ENCODE data around the gene NAGS.

NAGS gene

DNA sequence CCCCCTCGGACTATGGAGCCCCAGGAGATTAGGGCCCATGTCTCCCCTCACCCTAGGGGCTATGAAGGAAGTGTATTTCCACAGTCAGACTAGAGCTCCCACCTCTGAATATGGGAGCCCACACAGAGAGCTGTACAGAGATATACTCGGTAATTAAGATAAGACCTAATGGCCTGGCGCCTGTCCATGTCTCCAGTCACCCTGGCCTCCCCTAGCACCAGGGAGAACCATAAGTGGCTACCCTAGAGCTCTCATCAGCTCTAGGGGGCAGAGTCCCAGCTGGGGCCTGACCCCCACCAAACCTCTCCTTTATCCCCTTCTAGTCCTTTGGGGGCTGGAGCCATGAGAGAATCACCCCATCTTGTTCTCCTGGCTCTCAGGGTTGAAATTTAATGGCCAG lies 8.0 kb downstream of the NAGS start:
- H3K9me2 ChIP-seq (replicated peaks; ENCODE audit: insufficient read depth, low read length), result no peaks in the 10 kb centered on the region
- no peaks in the 10 kb centered on the region for H3K9me3 ChIP-seq (ENCODE audit: insufficient read depth, low read length)
- TF ChIP-seq, protein P1, sequence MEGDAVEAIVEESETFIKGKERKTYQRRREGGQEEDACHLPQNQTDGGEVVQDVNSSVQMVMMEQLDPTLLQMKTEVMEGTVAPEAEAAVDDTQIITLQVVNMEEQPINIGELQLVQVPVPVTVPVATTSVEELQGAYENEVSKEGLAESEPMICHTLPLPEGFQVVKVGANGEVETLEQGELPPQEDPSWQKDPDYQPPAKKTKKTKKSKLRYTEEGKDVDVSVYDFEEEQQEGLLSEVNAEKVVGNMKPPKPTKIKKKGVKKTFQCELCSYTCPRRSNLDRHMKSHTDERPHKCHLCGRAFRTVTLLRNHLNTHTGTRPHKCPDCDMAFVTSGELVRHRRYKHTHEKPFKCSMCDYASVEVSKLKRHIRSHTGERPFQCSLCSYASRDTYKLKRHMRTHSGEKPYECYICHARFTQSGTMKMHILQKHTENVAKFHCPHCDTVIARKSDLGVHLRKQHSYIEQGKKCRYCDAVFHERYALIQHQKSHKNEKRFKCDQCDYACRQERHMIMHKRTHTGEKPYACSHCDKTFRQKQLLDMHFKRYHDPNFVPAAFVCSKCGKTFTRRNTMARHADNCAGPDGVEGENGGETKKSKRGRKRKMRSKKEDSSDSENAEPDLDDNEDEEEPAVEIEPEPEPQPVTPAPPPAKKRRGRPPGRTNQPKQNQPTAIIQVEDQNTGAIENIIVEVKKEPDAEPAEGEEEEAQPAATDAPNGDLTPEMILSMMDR (IDR thresholded peaks at IDR 0.05; ENCODE audit: insufficient read depth, low read length, poor library complexity, severe bottlenecking), result no peak
- no peak for TF ChIP-seq EZH2phosphoT487 (conservative IDR thresholded peaks at IDR 0.05; ENCODE audit: low read length)
- H2AFZ ChIP-seq (ENCODE audit: low read depth, low read length, severe bottlenecking), result no peak overlapping the region
- H3K27me3 ChIP-seq (ENCODE audit: low read length), result no peaks in the 10 kb centered on the region
- no peak overlapping the region for H3K27ac ChIP-seq (ENCODE audit: low read depth, low read length)
- no peaks in the 10 kb centered on the region for H3K79me2 ChIP-seq (ENCODE audit: insufficient read depth, low read length)
- H4K20me1 ChIP-seq (ENCODE audit: low read depth, low read length), result no peaks in the 10 kb centered on the region
- H3K9ac ChIP-seq (ENCODE audit: low read length), result no peak overlapping the region
- no peaks in the 10 kb centered on the region for H3K36me3 ChIP-seq (ENCODE audit: low read length)
- H3K4me3 ChIP-seq (ENCODE audit: insufficient read depth, low read length, poor library complexity, severe bottlenecking), result no peak overlapping the region
- no peak overlapping the region for H3K4me2 ChIP-seq (ENCODE audit: low read depth, low read length, poor library complexity, severe bottlenecking)
- no peaks in the 10 kb centered on the region; the same call in 1 of the 2 replicates for H3F3A ChIP-seq (ENCODE audit: insufficient read depth)

DNA sequence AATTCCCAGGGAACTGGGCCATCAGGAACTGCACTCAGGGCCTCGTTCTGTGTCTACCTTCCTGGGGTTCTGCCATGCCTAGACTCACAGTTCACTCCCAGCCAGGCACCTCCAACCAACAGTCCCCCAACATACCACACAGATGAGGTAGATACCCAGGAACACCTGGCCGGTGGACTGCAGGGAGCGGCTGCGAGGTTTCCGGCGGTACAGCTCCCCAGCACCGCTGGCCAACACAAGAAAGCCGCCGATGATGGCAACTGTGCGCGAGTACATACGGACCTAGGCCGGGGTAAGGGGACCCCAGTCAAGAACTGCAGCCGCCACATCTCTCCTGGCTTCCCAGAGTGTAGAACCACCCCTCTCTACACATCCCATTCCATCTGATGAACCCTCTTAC lies 8.5 kb downstream of the NAGS start:
- Histone ChIP-seq H3F3A (ENCODE audit: insufficient read depth) (no peaks in the 10 kb centered on the region; the same call in 1 of the 2 replicates), H3K27me3 (ENCODE audit: low read length) (no peaks in the 10 kb centered on the region), H3K4me2 (ENCODE audit: low read depth, low read length, poor library complexity, severe bottlenecking) (no peak overlapping the region), H3K79me2 (ENCODE audit: insufficient read depth, low read length) (no peaks in the 10 kb centered on the region), H3K9ac (ENCODE audit: low read length) (no peak overlapping the region), H3K36me3 (ENCODE audit: low read length) (no peaks in the 10 kb centered on the region), H4K20me1 (ENCODE audit: low read depth, low read length) (no peaks in the 10 kb centered on the region), H2AFZ (ENCODE audit: low read depth, low read length, severe bottlenecking) (no peak overlapping the region), H3K27ac (ENCODE audit: low read depth, low read length) (no peak overlapping the region), H3K9me3 (ENCODE audit: insufficient read depth, low read length) (no peaks in the 10 kb centered on the region), H3K4me3 (ENCODE audit: insufficient read depth, low read length, poor library complexity, severe bottlenecking) (no peak overlapping the region), H3K9me2 (replicated peaks; ENCODE audit: insufficient read depth, low read length) (no peaks in the 10 kb centered on the region)
- no peak for TF ChIP-seq EZH2phosphoT487 (conservative IDR thresholded peaks at IDR 0.05; ENCODE audit: low read length)
- TF ChIP-seq, protein P1 (IDR thresholded peaks at IDR 0.05; ENCODE audit: insufficient read depth, low read length, poor library complexity, severe bottlenecking), result no peak

DNA sequence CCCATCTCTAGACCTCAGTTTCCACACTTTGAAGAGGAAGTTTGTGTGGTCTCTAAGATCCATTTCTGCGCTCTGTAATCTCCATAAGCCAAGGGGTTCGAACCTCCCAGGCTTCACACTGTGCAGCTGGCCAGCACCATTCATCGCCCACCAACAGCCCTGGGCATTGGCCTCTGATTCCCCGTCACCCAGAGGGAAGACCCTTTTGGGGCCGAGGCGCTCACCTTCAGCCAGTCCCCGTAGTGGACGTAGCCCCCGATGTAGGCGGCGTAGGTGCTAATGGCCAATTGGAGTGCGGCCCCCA lies 9.7 kb downstream of the NAGS start:
- Histone ChIP-seq H3K36me3 (ENCODE audit: low read length) (no peaks in the 10 kb centered on the region), H3K9me2 (replicated peaks; ENCODE audit: insufficient read depth, low read length) (no peaks in the 10 kb centered on the region), H3K4me2 (ENCODE audit: low read depth, low read length, poor library complexity, severe bottlenecking) (peak overlapping the region; percentile 67), H3K79me2 (ENCODE audit: insufficient read depth, low read length) (no peaks in the 10 kb centered on the region), H3K9ac (ENCODE audit: low read length) (peak overlapping the region; percentile 87), H3K27ac (ENCODE audit: low read depth, low read length) (no peak overlapping the region), H3K27me3 (ENCODE audit: low read length) (no peaks in the 10 kb centered on the region), H3K4me3 (ENCODE audit: insufficient read depth, low read length, poor library complexity, severe bottlenecking) (peak overlapping the region; percentile 77), H4K20me1 (ENCODE audit: low read depth, low read length) (no peaks in the 10 kb centered on the region), H3K9me3 (ENCODE audit: insufficient read depth, low read length) (no peaks in the 10 kb centered on the region), H3F3A (ENCODE audit: insufficient read depth) (no peaks in the 10 kb centered on the region), H2AFZ (ENCODE audit: low read depth, low read length, severe bottlenecking) (peak overlapping the region; percentile 46)
- TF ChIP-seq, protein P1 (IDR thresholded peaks at IDR 0.05; ENCODE audit: insufficient read depth, low read length, poor library complexity, severe bottlenecking), result no peak
- no peak for TF ChIP-seq EZH2phosphoT487 (conservative IDR thresholded peaks at IDR 0.05; ENCODE audit: low read length)
